Measurements from ENCODE around the gene LYSET.
"Not testable (repeated sequence)": the region's sequence is repeated elsewhere in the genome, so short reads cannot be mapped to it uniquely, and the experiment has no call there.

Gene LYSET

GRCh38 chr14:93168610-93169009, 16.5 kb upstream of the LYSET start:
- DNase-seq (ENCODE audit: low read depth in 2 of 2): not testable (repeated sequence)

GRCh38 chr14:93169619-93170018, 15.5 kb upstream of the LYSET start:
- DNase-seq (ENCODE audit: low read depth in 2 of 2): not testable (repeated sequence)

GRCh38 chr14:93170141-93170540, 15.0 kb upstream of the LYSET start:
- DNase-seq (ENCODE audit: low read depth in 2 of 2): not testable (repeated sequence)

- DNase-seq (ENCODE audit: low read depth in 2 of 2): no peak
Observed at GRCh38 chr14:93171376-93171775, 13.7 kb upstream of the LYSET start.

- no peak for DNase-seq (ENCODE audit: low read depth in 2 of 2)
Observed at GRCh38 chr14:93173943-93174395, 11.1 kb upstream of the LYSET start.

- not testable (repeated sequence) for DNase-seq (ENCODE audit: low read depth in 2 of 2)
Observed at GRCh38 chr14:93174731-93175130, 10.4 kb upstream of the LYSET start.

- DNase-seq (ENCODE audit: low read depth in 2 of 2): no peak
Observed at GRCh38 chr14:93175492-93175891, 9.6 kb upstream of the LYSET start.

GRCh38 chr14:93183596-93184317, 1.4 kb upstream of the LYSET start:
- no peak for DNase-seq (ENCODE audit: low read depth in 2 of 2)

GRCh38 chr14:93185349-93185720, 218 bp downstream of the LYSET start:
- no peak for DNase-seq (ENCODE audit: low read depth in 2 of 2)

- DNase-seq (ENCODE audit: low read depth in 2 of 2): no peak
Observed at GRCh38 chr14:93186466-93186865, 1.3 kb downstream of the LYSET start.

GRCh38 chr14:93186956-93187355, 1.8 kb downstream of the LYSET start:
- no peak for DNase-seq (ENCODE audit: low read depth in 2 of 2)

- DNase-seq (ENCODE audit: low read depth in 2 of 2): no peak
Observed at GRCh38 chr14:93195316-93195999, 10.3 kb downstream of the LYSET start.

GRCh38 chr14:93199031-93199430, 13.9 kb downstream of the LYSET start:
- no peak for DNase-seq (ENCODE audit: low read depth in 2 of 2)

- no peak for DNase-seq (ENCODE audit: low read depth in 2 of 2)
Observed at GRCh38 chr14:93200553-93200952, 15.4 kb downstream of the LYSET start.

GRCh38 chr14:93201155-93201704, 16.1 kb downstream of the LYSET start:
- no peak for DNase-seq (ENCODE audit: low read depth in 2 of 2)

- peak; percentile 75 to 79 for DNase-seq (ENCODE audit: low read depth in 2 of 2)
Observed at GRCh38 chr14:93206793-93207467, 21.8 kb downstream of the LYSET start, which contains the start of the genes GON7 and UBR7. Gene GON7 (minus strand): TSS chr14:93207065. CDS start chr14:93207037, 28 bp downstream. Gene UBR7 (plus strand): TSS chr14:93207256. CDS start chr14:93207292, 36 bp downstream.

- no peak for DNase-seq (ENCODE audit: low read depth in 2 of 2)
Observed at GRCh38 chr14:93207468-93208308, 22.6 kb downstream of the LYSET start.

GRCh38 chr14:93212432-93212831, 27.3 kb downstream of the LYSET start:
- no peak for DNase-seq (ENCODE audit: low read depth in 2 of 2)

GRCh38 chr14:93214598-93214997, 29.5 kb downstream of the LYSET start:
- DNase-seq (ENCODE audit: low read depth in 2 of 2): no peak

GRCh38 chr14:93219103-93219726, 34.1 kb downstream of the LYSET start:
- DNase-seq (ENCODE audit: low read depth in 2 of 2): peak; percentile 18 to 29

- no peak for DNase-seq (ENCODE audit: low read depth in 2 of 2)
Observed at GRCh38 chr14:93220509-93220908, 35.4 kb downstream of the LYSET start.

All from stimulated activated CD8-positive, alpha-beta memory T cell treated with anti-CD3 and anti-CD28 coated beads, Interleukin-7, amount 100 ng/mL, for 4 hours (primary cell).